ENCODE measurements around the gene RABGAP1.
"Not testable (repeated sequence)": the region's sequence is repeated elsewhere in the genome, so short reads cannot be mapped to it uniquely, and the experiment has no call there.

RABGAP1 gene

DNA sequence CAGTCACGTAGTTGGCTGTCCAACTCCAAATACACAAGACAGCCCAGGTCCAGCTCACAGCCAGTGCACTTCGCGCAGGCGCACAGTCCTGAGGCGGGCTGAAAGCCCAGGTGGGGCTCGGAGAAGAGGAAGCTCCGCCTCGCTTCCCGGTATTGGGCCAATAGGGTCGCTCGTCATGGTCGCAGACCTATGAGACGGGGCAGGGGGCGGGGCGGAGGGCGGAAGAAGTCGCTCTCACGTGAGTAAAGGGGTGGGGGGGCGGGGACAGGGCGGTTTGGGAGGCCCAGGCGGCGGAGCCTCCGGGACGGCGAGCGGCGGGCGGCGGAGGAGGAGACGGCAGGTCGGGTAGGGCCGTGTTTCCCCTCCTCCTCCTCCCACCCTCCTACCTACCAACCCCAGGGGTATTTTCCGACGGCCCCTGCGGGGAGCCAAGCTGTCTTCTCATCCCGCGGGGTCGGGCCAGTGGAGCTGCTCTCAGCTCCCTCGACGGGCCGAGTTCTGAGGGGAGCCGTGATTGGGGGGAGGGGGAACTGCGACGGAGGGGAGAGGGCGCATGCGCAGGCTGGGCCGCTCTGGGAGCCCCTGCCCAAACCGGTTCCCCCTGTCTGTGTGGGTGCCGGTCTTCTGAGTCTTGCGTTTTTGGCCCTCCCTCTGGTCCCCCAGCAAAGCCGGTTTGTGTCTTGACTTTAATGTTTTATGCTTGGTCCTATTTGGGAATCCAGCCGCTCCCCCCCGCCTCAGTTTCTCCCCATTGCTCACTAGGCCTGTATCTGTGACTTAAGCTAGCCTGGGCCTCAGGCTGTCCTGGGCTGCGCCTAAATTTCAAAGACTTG is at the start of gene RABGAP1:
Gene RABGAP1, plus strand, starts transcription at position 272 of the 833 bp plus-strand sequence. CDS start 16,040 bp downstream, outside the sequence.
- DNase-seq (ENCODE audit: low spot score) = peak; percentile 98

DNA sequence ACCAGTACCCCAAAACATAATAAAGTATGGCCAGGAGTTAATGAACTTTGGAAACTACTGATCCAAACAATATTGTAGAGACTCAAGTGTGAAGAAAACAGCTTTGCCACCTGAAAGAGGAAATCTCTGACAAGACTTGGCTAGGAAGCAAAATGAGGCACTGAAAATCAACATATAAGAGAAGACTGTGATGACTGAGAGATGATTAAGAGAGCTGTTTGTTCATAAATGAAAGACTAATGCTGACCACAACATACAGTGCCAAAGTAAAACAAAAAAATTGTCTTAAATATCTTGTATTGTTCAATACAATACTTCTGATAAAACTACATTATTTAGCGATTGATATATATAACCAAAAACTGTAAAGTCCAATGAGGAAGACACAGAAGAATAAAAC is 42.9 kb upstream of the RABGAP1 start:
- DNase-seq (ENCODE audit: low spot score) = no peak

DNA sequence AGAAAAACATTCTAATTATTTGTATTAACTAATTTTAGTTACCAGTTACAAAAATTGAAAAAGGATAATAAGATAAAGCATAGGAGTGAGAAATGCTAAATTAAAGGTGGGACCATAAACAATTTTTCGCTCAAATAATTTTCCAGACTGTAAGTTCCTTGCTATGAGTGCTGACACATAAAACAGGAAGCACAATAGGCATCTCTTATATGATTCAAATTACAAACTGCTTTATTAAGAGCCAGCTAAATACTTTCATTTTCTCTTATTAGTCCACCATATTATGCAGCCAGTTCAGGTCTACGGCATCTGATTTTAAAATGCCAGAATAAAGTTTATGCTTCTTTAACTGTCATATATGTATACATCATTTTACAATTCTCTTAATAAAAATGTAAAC is 40.0 kb upstream of the RABGAP1 start:
- DNase-seq (ENCODE audit: low spot score) = peak; percentile 29

DNA sequence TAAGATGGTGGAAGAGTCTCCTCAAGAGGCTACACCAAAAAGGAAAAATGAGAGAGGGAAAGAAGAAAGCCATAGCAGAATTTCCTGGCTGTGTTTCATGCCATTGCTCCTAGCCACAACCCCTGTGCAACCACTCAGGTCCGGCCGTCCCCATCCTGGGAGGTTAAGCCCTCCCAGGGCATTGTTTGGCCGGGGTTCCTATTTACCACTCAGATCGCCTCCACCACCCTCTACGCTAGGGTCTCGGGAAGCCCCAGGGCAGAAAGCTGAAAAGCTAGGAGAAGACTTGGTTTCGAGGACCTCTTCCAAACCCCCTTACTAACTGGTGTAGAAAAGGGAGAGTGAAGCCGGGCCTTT is 36.4 kb upstream of the RABGAP1 start:
- peak; percentile 13 for DNase-seq (ENCODE audit: low spot score)

DNA sequence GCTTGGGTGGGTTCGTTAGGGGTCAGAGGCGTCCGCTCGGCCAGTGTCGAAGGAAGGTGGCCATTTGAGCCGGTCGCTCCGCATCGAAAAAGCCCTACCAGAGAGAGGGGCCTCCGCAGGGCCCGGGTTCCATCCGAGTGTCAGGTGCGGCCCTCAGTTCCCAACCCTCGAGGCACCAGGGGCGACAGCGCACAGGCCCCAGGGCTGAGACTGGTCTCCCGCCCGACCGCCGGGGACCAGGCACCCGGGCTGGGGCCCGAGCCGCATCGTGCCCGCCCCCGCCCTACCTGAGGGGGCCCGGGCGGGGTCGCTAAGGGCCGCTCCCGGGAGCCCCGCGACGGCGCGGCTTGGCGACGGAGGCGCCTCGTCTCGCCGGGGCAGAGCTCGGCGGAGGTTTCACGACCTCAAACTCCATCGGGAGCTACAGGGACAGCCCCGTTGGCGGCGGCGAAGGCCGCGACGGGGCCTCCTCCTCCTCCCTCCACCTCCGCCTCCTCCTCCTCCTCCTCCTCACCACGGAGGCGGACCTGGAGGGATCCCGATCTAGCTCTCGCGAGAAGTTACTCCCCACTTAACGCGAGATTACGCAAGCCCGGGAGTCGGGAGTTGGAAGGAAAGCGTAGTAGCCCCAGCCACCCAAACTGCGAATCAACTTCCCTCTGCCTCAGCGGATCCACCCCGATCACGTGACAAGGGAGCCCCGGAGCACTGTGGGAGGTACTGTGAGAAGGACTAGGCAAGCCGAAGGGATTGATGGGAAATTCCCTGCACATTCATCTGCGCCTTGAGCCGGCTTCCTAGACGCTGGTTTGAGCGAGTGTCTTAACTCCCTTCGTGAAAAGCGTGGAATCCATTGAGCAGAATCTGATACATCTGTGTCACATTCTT is 35.8 kb upstream of the RABGAP1 start, which contains the start of gene RC3H2:
Gene RC3H2, minus strand, starts transcription at position 537 of the 888 bp plus-strand sequence. CDS start 7,850 bp downstream, outside the sequence.
- DNase-seq (ENCODE audit: low spot score) = peak; percentile 99

DNA sequence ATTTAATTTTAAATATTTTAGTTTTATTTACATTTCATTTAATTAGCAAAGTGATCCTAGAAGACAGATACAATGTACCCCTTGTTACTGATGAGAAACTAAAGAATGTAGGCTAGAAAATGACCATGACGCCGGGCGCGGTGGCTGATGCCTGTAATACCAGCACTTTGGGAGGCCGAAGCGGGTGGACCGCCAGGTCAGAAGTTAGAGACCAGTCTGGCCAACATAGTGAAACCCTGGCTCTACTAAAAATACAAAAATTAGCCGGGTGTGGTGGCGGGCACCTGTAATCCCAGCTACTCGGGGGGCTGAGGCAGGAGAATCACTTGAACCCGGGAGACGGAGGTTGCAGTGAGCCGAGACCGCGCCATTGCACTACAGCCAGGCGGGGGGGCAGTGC is 34.7 kb upstream of the RABGAP1 start:
- not testable (repeated sequence) for DNase-seq (ENCODE audit: low spot score)

DNA sequence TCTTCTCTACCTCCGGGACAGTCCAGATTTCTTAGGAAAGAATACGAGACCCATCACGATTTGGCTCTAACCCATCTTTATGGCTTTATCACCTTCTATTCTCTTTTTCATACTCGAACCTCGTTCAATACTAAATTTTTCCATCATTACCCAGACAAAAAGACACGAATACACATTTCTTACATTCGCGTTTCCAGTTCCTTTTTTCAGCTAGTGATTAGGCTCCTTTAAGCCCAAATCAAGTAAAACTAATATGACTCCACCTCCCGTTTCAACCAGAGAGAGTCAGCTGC is 28.2 kb upstream of the RABGAP1 start:
- DNase-seq (ENCODE audit: low spot score) = no peak

DNA sequence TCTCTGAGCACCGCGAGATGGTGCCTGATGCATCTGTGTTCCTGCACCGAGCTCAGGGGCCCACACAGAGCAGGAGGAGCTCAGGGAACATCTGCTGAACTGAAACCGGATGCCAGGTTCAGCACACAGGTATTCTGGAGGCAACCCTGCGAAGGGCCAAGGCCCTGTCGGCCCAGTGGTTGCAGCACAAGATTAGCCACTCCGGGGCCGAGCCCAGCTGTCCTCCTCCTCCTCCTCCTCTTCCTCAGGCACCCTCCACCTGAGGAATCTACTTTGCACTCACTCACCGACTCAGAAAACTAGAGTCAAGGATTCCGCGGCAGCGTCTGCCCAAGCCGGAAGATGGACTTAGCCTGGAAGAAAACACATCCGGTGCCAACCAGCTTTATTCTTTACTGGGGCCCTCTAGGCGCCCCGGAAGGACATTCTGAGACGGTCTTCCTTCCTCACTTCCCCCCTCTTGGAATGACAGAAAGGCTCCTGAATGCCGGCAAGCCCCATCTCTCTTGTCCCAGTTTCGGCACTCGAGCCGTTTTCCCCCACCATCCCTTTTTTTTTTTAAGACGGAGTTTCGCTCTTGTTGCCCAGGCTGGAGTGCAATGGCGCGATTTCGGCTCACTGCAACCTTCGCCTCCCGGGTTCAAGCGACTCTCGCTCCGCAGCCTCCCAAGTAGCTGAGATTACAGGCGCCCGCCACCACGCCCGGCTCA is 27.7 kb upstream of the RABGAP1 start, which contains the start of gene ZBTB6:
Gene ZBTB6, minus strand, starts transcription at position 360 of the 710 bp plus-strand sequence. CDS start 1,251 bp downstream, outside the sequence.
- DNase-seq (ENCODE audit: low spot score) = peak; percentile 74

DNA sequence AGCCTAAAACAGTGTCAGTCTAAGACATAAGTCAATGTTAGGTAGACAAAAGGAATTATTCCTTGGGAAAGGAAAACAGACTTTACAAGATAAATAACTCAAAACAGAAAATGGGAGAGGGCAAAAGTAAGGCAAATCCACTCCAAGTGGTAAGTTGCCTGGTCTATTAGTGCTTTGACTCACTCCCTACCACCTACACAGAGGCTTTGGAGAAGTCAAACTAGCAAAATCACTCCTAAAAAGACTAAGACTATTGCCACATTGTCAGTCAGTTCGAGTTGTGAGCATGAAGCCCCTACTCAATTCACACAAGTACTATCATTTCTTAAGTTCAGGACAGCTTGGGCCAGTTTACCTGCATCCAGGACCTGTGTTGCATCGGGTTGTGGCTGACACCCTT is 22.5 kb upstream of the RABGAP1 start:
- no peak for DNase-seq (ENCODE audit: low spot score)

DNA sequence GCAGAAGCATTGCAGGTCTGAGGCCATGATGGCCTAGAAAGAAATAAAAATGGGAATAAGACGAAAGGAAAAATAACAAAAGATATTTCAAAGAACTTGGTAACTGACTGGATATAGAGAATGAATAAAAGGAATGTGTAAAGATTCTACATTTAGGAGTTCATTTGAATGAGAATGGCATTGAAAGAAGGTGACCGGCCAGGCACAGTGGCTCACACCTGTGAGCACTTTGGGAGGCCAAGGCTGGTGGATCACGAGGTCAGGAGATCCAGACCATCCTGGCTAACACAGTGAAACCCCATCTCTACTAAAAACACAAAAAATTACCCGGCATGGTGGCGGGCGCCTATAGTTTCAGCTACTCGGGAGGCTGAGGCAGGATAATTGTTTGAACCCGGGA is 18.1 kb upstream of the RABGAP1 start:
- no peak for DNase-seq (ENCODE audit: low spot score)

DNA sequence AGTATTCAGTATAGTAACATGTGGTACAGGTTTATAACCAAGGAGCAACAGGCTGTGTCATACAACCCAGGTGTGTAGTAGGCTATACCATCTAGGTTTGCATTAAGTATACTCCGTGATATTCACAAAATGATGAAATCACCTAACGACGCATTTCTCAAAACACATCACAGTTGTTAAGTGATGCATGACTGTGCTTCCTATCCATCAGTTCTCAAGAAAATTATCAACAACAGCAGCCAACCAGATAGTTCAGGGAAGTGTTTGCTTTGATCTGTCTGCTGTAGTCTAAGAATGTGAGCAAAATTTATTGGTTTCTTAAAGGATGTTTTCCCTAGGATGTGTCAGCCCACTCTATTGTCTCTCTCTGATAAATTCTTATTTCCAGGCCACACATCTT is 16.9 kb upstream of the RABGAP1 start:
- DNase-seq (ENCODE audit: low spot score) = no peak

DNA sequence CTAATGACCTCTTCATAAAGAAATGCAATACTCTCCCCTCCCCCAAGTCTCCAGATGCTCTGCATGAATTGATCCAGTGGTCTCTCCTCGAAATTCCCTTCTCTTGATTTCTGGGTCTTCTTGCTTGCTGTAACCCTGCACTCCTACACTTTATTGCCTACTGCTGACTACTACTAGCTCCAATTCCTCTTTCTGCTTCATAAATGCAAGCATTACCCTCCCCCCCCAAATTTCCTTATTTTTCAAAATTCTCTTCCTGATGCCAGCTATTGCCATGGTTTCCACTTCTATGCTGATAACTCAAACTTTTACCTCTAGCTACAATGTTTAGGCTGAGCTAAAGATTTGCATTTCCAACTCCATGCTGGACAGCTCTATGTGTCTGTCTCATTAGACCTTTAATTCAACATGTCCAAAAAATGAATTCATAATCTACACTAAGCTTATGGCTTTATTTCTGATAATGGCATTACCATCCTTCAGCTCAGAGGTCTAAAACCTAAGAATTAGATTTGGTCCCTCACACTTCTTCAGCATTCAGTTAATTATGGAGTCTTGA is 10.9 kb upstream of the RABGAP1 start:
- no peak for DNase-seq (ENCODE audit: low spot score)

DNA sequence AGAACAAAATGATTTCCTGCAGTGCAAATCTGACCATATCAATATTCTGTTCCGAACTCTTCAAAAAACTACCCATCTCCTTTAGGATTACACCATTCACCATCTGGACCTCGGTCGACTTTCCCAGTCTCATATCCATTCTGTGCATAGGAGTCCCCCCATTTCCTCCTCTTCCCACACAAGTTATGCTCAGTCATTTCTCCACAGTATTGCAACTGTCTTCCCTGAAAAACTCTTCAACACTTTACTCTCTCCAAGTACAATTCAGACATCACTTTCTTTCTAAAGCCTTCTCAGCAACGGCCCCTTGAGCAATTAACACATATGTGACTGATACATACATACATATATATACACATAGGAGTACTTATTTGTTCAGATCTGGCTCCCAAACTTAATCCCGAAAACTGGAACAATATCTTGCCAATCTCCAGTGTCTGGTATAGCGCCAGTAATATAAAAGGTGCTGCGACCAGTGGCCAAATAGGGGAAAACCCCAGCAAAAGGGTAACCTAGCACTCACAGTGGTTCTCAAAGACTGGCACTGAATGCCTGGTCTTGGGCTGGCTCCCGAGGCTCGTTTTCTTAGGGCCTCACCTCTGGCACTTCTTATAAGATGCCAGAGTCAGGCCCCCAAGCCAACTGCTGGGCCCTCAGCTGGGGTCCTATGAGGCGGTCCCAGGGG is 10.1 kb upstream of the RABGAP1 start:
- no peak for DNase-seq (ENCODE audit: low spot score)

DNA sequence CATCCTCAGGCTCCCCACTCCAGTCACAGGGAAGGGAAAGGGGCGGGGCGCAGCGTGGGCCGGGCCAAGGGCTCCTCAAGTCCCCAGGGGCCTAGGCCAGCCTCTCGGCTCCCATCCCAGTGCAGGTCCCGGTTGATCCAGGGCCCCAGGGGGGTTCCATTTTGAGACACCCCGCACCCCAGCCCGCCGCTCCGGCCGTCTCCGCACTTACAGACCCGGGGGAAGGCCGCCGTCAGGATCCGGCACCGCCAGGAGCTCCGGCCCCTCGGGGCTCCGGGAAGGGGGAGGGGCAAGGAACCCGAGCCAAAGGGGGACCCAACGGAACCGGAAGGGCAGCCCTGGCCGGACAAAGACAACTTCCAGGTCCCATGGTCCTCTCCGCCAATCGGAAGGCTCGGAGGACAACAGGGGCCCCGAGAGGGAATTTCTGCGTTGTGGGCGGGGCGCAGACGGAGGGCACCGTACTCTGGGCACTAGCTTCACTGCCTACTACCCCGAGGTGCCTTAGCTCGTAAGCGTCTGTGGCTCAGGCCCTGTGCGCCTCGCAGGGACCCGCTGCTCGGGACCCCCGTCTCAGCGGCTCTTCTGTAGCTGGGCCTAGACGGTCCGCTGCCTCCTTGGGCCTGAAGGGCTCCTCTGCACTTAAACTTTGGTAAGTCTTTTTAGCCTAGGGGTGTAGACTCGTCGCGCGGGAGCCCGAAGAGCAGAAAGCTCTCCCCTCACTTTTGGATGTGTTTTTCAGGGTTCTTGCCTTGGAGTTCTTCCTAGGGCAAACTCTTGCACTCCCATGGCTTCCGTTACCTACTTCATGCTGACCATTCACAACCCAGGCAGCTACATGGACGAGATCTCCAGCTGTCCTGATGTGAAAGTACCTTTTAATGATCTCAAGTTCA is 9.3 kb upstream of the RABGAP1 start, which contains the start of gene ZBTB26:
Gene ZBTB26, minus strand, starts transcription at position 287 of the 896 bp plus-strand sequence. CDS start 11,578 bp downstream, outside the sequence.
- peak; percentile 90 for DNase-seq (ENCODE audit: low spot score)

DNA sequence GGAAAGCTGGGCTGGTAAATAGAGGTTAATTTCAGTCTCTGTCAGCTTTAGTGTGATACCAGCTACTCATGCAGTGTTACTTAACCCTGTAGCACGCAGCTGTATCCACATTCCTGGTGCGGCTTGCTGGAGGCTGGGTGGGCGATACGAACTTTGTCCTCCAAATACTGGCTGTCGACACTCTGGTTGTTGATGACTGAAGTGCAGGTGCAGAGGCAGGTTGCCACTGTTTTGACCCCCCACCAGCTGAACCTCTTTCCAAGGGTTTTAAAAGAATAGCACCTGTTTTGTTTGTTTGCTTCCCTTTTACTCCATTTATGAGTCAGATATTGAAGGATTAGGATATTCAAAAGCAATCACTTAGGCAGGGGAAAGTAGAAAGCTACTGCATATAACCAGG is 4.4 kb upstream of the RABGAP1 start:
- DNase-seq (ENCODE audit: low spot score) = no peak

DNA sequence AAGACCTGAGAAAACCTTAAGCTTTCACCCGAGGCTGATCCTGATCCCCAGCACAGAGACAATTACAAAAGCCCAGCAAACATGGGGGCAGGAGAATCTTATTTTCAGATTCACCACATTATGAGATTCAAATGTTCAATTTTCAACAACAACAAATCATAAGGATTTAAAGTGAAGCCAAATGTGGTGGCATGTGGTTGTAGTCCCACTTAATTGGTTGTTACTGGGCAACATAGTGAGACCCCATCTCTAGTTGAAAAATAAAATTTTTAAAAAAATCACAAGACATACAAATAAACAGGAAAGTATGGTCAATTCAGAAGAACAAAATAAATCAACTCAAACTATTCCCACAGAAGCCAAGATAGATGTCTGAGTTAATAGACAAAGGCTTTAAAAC is 3.9 kb upstream of the RABGAP1 start:
- no peak for DNase-seq (ENCODE audit: low spot score)

DNA sequence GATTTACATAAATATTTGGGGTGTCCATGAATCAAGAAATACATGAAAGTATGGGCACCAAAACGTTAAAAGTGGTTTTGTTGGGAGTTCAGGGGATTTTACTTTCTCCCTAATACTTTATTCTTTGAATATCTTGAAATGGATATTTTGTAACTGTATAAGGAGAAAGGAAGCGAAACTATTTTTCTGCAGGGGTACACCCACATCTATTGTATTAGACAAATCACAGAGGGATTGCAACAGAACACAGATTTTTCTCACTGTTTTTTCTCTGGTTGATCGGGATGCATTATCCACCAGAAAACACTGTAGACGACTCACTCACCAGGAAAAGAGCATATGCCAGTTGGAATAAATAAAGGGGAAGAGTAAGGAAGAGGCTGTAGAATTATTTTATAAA is 1.2 kb upstream of the RABGAP1 start:
- DNase-seq (ENCODE audit: low spot score) = no peak

DNA sequence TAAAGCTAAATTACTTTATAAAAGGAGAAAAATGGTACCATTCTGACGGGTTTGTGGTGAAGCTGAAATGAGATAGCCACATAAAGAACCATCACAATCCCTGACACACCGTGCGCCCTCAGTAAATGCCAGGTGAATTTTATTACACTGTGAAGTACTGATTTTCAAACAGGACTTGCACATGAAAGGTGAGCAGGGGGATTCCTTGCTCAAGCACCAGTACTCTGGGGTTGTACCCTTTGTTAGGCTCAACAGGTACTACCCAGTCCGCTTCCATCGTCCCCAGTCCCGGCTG is 419 bp upstream of the RABGAP1 start:
- DNase-seq (ENCODE audit: low spot score) = no peak

DNA sequence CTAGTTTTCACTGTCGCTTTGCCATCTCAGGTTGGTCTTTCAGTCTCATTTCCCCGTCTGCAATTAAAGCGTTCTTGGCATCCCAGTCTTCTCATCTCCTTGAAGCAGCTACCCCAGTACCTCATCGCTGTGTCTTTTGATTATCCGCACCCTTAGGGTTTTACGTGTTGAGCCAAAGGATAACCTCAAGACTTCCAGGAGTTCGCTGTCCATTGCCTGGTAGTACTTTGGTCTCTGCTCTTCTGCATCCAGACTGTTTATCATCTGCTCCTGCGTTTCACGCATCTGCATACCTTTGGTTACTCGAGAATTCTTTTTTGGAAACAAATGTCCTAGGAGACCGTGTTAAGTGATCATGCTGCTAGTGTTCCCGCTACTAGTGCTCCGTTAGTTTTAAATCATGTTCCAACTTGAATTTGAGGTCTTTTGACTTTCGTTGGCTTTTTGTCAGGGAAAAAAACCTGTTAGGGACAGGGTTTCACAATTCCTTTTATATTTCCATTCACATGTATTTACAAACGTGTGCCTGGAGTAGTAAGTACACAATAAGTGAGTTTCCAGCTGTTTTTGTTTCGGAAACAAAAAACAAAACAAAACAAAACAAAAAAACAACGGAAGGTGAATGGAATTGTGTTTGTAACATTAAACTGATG is 888 bp downstream of the RABGAP1 start:
- DNase-seq (ENCODE audit: low spot score) = no peak
